ENCODE results near the gene GALNT14.

The GALNT14 gene

GRCh38 chr2:30932870-30933269 lies 205.4 kb downstream of the GALNT14 start:
- DNase-seq: no peak
- H3K4me1 ChIP-seq: no peaks in the 10 kb centered on the region
- no peaks in the 10 kb centered on the region for H3K36me3 ChIP-seq
- no peak overlapping the region for H3K4me3 ChIP-seq (ENCODE audit: low read depth, low read length)
- H3K27me3 ChIP-seq: no peaks in the 10 kb centered on the region
- no peak for TF ChIP-seq CTCF (IDR thresholded peaks at IDR 0.05; ENCODE audit: low read depth, low read length)
- H3K9me3 ChIP-seq: no peaks in the 10 kb centered on the region

- Histone ChIP-seq H3K9me3 (no peaks in the 10 kb centered on the region), H3K27me3 (no peaks in the 10 kb centered on the region), H3K36me3 (no peaks in the 10 kb centered on the region), H3K4me3 (ENCODE audit: low read depth, low read length) (no peak overlapping the region), H3K4me1 (no peaks in the 10 kb centered on the region)
- TF ChIP-seq CTCF (IDR thresholded peaks at IDR 0.05; ENCODE audit: low read depth, low read length): no peak
- DNase-seq: no peak
Observed at GRCh38 chr2:30931841-30932407, 206.3 kb downstream of the GALNT14 start.

GRCh38 chr2:30930716-30931115 lies 207.5 kb downstream of the GALNT14 start:
- DNase-seq: no peak
- TF ChIP-seq CTCF (IDR thresholded peaks at IDR 0.05; ENCODE audit: low read depth, low read length): no peak
- H3K27me3 ChIP-seq: no peaks in the 10 kb centered on the region
- H3K4me3 ChIP-seq (ENCODE audit: low read depth, low read length): no peak overlapping the region
- no peaks in the 10 kb centered on the region for H3K9me3 ChIP-seq
- no peaks in the 10 kb centered on the region for H3K4me1 ChIP-seq
- no peaks in the 10 kb centered on the region for H3K36me3 ChIP-seq

- Histone ChIP-seq H3K9me3 (no peaks in the 10 kb centered on the region), H3K36me3 (peaks cover 4% of the 10 kb centered on the region; the same call in 1 of the 2 replicates), H3K4me1 (no peaks in the 10 kb centered on the region), H3K27me3 (no peaks in the 10 kb centered on the region), H3K4me3 (ENCODE audit: low read depth, low read length) (no peak overlapping the region)
- no peak for TF ChIP-seq CTCF (IDR thresholded peaks at IDR 0.05; ENCODE audit: low read depth, low read length)
- no peak for DNase-seq
Observed at GRCh38 chr2:30927465-30928075, 210.7 kb downstream of the GALNT14 start.

- H3K4me1 ChIP-seq: no peaks in the 10 kb centered on the region
Observed at GRCh38 chr2:30926606-30927005, 211.6 kb downstream of the GALNT14 start.

More at GRCh38 chr2:30926606-30927005, 211.6 kb downstream of the GALNT14 start:
- Histone ChIP-seq H3K36me3 (peaks cover 4% of the 10 kb centered on the region; the same call in 1 of the 2 replicates), H3K27me3 (no peaks in the 10 kb centered on the region), H3K4me3 (ENCODE audit: low read depth, low read length) (no peak overlapping the region), H3K9me3 (no peaks in the 10 kb centered on the region)
- TF ChIP-seq CTCF (IDR thresholded peaks at IDR 0.05; ENCODE audit: low read depth, low read length): no peak
- DNase-seq: no peak

Measured in BE2C (cell line).